Suprapubic skin (tissue), 4 donors: ENCODE results near the gene HBA2.
"Not testable (repeated sequence)": the region's sequence is repeated elsewhere in the genome, so short reads cannot be mapped to it uniquely, and the experiment has no call there.

ENCODE experiments used
- CTCF ChIP-seq, 2 donors: fragments of 200-600 bp in 1 of 2; fragments of 450-650 bp in 1 of 2; sonication (generic) in 1 of 2; IDR thresholded peaks; one replicate each; pipeline ENCODE4 v1.5.1; 2016 to 2019; ENCODE audit warnings: antibody characterized with exemption in 2 of 2, mild to moderate bottlenecking in 1 of 2, moderate library complexity in 1 of 2
- EP300 ChIP-seq: sonication (generic); formaldehyde crosslinking; IDR thresholded peaks from one replicate; pipeline ENCODE4 v1.6.1; 2017; ENCODE audit warnings: antibody characterized with exemption
- POLR2A ChIP-seq, 2 donors: fragments of 450-650 bp; IDR thresholded peaks; one replicate each; pipeline ENCODE4 v1.6.1; 2017; ENCODE audit warnings: antibody characterized with exemption in 2 of 2, mild to moderate bottlenecking in 2 of 2, moderate library complexity in 2 of 2
- POLR2AphosphoS5 ChIP-seq, 3 donors: sonication (generic); formaldehyde crosslinking; IDR thresholded peaks; one replicate each; pipeline ENCODE4 v1.6.1; 2017; ENCODE audit warnings: antibody characterized with exemption in 3 of 3

- not testable (repeated sequence) for TF ChIP-seq CTCF (IDR thresholded peaks at IDR 0.05); POLR2AphosphoS5 (IDR thresholded peaks at IDR 0.05); EP300; POLR2A (IDR thresholded peaks at IDR 0.05)
These were observed 36.7 kb downstream of the HBA2 start for GRCh38 chr16:209359-209758.
